Stimulated activated CD8-positive, alpha-beta memory T cell treated with anti-CD3 and anti-CD28 coated beads, Interleukin-15, amount 100 ng/mL, for 24 hours (primary cell): ENCODE data around the gene TNS3.

Experiments used
- DNase-seq: peaks from one replicate; pipeline ENCODE4 v3.0.0-alpha.2; 2020; ENCODE audit warnings: low read depth

TNS3 gene

DNA sequence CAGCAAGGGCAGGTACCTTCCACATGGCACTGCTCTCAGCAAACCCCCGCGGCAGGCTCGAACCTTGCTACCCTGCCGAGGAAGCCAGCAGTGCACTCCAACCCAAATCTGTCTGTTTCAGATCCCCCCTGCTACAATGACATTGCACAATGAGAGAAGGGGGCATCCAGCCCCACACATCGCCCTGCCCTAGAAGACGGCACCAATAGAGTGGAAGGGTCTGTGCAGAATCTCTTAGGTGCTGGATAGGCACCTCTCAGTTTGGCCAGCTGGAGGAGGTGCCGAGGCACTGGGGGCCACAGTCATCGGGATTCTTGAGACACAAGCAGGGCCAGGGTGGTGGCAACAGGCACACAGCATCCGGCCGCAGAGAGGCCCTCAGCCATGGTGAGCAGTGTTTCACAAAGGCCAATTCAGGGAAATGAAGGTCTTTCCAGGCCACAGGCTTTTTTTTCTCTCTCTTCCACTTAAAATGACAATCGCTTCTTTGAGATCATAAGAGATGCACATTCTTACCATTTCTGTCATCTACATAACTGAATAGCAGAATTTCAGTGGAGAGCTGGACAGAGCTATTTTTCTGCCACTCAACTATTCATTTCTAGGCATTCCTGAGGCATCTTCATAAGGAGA lies 281.3 kb downstream of the TNS3 start:
- DNase-seq: no peak

DNA sequence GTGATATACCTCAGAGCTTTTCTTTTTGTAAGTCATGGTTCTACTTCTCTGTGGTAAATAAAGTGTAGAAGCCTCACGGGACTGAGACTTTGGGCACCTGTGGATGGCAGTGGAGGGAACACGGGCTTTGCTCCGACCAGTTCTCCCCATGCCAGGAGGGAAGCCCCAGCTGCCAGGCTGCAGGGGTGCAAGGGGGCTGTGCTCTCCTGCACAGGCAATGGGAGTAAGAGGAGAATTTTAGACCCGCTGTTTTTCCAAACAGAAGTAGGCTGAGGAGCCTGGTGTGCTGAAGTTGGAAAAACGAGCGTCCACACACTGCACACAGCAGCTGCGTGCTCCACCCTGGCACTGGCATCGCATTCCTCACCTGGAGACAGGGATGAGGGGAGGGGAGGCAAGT lies 282.4 kb downstream of the TNS3 start:
- DNase-seq: no peak

DNA sequence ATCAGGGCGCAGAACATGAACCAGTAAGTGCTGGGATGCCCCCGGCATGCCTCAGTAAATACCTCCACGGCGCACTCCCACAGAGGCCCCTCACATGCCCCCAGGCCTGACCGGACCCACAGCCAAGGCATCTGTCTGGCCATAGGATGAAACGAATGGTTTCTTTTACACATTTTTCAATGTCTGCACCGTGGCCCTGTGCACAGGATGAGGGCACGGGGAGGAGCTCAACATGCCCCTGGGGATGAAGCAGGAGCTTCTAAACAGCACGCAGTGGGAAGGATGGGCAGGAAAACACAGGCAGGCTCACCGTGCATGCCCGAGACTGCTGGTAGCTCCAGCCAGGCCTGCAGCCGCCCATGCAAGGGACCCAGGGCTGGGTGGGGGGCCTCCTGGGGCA lies 283.3 kb downstream of the TNS3 start:
- no peak for DNase-seq

DNA sequence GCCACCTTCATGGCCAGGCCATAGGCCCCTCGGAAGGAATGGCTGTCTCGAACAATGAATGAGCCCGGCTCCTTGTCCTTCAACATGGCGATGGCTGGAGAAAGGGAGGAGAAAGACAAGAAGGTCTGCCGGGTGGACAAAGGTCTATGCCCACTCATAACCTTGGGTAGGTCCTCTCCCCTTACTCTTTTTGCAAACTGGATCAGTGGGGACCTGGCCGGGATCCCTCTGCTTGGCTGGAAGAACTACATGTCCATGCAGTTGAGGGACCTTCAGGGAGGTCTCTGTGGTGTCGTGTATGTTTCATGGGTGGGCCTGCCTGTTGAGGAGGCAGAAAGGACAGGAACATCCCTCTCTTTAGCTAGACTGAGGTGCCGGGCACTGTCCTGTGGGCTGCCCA lies 284.8 kb downstream of the TNS3 start:
- DNase-seq: no peak

DNA sequence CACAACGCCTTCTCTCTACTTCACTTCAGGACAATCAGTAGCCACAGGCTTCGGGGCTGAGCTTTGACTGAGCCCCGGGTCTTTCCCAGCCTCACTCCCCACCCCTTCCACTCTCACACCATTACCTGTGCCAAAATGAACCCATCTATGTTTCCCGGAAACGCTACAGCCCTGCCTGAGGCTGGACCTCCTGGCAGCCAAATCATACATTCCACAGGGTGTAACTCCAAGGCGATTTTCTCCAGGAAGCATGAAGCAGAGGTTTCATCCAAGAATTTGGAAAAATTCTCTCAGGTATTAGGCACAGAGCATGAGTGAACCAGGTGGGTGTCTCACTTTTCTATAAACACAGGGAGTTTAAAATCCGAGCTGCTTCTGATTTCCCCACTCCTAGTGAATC lies 286.3 kb downstream of the TNS3 start:
- no peak for DNase-seq

DNA sequence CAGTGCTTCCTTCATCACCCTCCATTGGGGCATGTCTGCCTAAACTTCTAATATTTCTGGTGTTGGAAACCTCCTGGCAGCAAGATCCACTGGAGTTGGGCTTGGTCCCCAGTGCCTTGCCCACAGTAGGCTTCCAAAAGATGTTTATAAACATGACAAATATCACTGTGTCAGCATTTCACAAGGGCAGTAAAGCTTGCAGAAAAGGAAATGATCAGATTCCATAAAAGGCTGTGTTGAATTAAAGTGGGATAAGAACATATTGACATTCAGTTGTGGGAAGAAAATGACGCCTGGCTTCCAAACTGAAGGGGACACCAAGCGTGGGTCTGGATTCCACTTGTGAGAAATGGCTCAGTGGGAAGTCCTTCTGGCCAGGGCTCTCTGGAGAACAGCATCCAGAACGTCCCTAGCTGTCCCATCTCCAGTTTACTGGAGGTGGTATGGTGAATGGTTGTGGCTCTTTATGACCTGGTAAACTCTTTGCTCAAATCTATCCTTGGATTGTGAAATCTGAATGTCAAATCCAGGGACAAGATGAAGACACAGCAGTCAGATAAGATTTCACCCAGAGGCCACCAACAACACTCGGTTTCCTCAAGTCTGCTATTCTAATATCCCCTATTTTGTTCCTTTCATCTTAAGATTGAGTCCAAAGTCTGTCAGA lies 287.2 kb downstream of the TNS3 start:
- DNase-seq: no peak

DNA sequence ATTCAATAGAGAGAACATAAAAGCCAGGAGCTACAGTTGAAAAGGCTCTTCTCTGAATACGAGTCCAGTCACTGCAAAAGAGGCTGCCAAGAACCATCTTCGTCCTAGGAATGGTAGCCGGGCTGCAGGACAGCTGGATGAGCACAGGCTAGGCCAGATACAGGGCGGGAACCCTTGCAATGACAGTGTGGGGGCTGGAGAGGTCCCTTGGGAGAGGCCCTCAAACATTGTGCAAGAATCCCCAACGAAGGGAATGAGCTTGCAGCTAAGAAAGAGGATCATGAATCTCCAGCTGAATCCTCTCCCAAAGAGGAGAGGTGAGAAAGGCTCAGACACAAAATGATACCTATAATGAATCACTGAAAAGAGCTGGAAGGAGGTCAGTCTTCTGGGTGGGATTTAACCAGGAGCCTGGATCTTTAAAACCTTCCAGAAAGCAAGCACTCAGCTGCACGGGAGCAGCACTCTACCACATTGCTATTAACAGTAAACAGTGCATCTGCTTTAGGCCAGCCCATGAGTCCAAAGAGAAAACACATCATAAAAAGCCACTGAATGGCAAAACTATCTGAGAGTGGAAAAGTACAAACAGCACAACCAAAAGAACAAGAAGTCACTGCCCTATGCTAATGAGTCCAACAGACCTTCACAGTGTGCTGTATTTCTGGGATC lies 287.9 kb downstream of the TNS3 start:
- no peak for DNase-seq

DNA sequence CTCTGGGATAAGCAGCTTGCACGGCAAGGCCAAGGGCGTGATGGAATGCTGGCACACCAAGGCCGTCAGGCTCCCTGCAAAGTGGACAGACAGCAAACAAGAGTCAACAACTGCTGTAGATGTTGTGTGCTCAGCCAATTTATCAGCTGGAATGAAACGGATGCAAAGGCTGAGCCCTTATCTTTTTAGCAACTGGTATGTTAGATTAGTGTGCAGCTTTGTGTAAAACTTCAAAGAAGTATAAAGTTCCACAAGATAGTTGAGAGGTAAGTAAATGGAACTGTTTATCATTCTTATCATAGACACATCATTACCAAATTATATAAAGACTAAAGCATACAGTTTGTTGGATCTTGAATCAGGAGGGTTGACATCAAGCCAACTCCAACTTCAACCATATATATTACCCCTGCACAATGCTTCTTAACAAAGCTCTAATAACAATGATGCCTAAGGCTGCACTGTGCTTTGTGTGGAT lies 289.0 kb downstream of the TNS3 start:
- no peak for DNase-seq

DNA sequence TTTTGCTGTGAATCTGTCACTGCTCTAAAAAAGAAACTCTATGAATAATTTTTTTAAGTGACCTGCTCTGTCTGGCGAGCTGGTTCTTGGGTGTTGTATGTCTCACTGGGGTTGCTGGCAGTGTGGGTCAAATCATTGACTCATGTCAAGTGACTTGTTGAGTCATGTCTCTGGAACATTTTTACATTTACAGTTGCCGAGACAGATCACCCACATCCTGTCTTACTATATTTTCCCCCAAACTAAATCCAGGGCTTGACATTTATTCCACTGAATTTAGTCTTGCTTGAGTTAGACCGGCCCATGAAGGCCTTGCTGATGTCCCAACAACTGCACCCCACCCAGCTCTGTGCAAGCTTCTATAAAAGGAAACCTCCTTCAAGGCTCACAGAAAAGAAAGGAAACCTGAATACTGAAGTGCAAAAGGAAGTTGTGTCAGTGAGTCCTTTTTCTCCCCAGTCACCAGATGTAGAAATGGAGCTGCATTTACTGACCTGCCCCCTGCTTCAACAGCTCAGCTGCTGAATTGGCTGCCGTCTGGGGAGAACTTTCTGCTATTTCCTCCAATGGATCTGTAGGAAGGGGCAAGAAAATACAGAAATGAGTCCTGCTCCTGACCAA lies 290.3 kb downstream of the TNS3 start:
- DNase-seq: no peak

DNA sequence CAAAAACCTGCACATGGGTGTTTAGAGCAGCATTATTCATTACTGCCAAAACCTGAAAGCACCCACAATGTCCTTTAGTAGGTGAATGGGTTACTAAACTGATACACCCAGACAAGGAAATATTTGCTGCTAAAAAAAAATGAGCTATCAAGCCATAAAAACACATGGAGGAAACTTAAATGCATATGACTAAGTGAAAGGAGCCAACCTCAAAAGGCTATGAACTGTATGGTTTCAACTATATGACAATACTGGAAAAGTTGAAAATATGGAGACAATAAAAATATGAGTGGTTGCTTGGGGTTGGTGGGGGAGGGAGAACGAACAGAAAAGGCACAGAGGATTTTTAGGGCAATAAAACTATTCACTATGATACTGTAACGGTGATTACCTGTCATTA lies 291.0 kb downstream of the TNS3 start:
- DNase-seq: no peak

DNA sequence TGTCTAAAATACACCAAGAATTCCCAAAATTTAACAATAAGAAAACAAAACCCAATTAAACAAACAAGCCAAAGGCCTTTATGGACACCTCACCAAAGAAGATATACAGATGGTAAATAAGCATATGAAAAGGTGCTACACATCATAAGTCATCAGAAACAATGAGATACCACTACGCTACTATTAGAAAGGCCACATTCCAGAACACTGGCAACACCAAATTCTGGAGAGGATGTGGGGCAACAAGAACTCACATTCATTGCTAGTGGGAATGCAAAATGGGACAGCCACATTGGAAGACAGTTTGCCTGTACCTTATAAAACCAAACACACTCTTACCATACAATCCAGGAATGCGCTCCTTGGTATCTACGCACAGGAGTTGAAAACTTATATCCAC lies 291.4 kb downstream of the TNS3 start:
- DNase-seq: no peak

DNA sequence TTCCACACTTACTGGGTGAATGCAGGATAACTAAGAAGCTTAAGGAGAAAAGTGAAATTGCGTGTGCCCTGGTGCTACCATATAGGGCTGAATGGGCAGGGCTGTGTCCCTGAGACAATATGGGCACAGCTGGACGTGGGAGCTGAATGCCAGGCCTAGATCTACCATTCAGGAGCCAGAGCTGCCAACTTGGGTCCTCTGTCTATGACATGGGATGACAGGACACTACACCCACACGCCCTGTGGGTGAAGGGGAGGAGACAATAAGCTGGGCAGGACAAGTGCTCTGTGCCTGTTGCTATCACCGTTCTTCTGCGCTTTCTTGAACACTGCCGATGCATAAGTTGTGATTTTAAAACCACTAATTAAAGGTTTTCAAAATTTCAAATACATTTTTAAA lies 293.9 kb downstream of the TNS3 start:
- no peak for DNase-seq

DNA sequence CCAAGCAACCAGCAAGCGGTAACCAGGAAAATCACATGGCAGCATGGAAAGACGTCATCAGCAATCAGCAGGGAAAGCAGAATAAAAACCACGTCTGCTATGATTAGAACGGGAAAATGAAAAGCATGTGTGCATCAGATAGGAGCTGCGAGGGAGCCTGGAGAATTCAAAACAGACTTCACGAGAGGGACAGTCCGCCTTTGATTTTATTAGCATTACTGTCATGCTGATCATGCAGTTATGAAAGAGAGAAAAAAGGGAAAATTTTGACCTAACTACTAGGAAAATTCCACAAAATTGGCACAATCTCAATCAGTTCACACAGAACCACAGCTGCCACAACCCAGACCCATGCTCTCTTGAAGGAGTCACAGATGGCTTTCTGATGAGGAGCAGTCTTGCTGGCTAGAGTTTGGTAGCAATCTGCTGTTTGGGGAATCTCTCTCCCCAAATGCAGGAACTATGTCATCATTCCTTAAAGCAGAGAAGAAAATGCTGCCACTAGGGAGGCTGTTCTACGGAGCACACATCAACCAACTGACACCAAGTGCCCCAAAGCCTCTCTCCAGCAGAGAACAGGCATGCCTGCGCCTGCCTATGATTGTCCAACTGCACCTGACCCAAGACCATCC lies 295.9 kb downstream of the TNS3 start:
- DNase-seq: no peak

DNA sequence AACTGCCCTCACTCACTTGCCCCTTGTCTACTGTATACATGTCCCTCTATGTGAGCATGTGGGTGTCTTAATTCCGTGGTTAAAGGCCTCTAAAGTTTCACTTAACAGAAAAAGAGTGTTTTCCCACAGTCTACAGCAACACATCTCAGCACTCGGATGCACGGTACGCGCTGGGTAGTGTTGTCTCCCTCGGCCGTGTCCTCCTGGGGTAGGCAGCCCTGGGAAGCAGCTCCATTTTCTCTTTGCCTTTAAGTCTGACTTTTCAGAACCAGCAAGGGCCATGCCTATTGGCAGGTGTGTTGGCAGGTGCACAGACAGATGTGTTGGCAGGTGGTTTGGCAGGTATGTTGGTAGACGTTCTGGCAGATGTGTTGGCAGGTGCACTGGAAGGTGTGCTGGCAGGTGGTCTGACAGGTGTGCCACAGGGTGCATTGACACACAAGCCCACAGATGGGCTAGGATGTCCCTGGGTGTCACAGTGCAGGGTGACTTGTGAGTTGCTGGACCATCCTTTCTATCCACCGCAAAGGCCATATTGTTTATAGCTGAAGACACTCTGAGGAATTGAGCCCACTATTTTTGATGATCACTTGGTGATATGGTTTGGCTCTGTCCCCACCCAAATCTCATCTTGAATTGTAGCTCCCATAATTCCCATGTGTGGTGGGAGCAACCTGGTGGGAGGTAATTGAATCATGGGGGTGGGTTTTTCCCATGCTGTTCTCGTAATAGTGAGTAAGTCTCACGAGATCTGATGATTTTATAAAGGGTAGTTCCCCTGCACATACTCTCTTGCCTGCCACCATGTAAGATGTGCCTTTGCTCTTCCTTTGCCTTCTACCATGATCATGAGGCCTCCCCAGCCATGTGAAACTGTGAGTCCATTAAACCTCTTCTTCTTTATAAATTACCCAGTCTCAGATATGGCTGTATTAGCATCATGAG lies 296.9 kb downstream of the TNS3 start:
- no peak for DNase-seq

DNA sequence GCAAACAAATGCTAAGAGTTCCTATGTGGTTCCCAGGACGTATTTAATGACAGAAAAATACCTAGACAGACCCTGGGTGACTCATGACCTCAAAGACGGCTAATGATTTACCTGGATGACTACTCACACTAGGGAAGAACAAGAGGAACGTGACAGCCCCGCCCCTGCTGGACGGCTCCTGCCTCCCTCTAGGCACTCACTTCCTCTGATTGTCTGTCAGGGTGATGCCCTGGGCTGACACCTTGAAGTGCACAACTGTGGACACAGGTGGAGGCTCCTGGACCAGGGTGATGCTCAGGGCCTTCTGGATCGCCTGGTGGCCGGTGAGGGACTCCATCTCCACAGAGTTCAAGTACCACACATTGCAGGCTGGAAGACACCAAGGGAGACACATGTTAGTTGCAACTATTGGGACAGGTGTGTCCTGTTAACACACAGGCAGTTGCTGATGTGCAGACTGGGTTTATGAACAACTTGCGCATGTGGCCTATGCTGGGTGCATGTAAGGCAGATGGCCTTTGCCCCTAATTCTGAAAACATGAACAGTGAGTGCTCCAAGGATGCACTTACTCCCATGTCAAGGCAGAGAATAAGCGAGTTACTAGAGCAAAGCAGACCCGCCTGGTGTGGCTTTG lies 298.3 kb downstream of the TNS3 start:
- no peak for DNase-seq

DNA sequence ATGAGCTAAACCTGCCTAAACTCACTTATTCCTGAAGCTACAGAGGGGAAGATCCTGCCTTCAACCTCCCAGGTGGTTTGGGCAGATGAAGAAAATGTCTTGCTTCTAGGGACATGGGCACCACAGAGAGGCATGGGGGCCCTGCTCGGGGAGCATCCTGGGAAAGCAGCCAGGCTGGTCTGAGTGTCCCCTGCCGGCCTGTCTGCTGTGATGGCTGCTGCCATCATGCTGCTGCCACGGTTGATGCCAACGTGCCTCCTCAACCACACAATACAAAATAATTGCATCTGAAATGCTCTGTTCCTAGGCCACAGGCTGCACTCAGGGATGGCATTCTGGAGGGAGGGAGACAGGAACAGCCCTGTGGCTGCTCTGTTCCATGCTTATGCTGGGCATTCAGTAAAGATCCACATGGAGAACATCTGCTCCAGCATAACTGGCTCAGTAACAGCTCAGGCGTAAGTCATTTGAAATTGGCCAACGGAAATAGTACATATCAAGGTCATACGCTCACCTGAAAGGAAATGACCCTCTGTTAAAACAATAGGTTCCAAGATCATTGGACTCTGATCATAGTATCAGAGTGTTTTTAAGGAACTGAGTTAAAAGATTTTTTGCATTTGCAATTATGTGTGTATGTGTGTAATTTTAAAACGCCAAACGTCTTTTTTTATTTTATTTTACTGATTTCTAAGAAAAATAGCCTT lies 299.0 kb downstream of the TNS3 start:
- no peak for DNase-seq

DNA sequence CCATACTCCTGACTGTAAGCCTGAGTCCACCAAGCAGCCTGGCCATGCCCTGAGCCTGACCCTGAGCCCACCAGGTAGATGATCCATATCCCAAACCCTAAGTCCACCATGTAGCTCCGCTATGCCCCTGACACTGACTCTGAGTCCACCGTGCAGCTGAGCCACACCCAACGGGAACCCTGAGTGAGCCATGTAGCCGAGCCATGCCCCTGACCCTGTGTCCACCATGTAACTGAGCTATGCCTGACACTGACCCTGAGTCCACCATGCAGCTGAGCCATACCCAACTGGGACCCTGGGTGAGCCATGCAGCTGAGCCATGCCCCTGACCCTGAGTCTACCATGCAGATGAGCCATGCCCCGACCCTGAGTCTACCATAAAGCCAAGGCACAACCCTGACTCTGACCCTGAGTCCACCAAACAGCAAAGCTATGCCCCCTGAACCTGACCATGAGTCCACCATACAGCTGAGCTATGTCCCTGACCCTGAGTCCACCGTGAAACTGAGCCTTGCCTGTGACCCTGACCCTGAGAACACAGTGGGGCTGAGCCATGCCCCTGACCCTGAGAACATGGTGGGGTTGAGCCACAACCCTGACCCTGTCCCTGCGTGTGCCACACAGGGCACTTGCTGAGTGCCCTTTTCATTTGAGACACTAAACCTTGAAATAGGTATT lies 299.8 kb downstream of the TNS3 start:
- DNase-seq: no peak

DNA sequence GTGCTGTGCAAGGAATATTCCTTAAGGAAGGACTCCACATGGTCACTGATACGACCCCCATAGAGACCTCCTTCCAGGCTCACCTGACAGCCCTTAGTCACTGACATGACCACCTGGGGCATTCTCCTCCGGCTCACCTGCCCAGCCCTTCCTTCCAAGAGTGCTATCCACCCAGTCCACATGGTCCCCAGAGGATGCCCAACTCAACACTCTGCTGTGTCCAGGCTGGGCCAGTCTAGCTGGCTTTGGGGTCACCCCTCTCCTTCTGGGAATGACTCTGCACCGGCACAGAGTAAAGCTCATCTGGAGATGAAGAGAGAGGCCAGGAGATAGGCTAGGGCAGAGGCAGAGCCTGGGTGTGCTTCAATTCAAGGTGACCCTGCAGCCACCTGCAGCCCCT lies 300.8 kb downstream of the TNS3 start:
- no peak for DNase-seq

DNA sequence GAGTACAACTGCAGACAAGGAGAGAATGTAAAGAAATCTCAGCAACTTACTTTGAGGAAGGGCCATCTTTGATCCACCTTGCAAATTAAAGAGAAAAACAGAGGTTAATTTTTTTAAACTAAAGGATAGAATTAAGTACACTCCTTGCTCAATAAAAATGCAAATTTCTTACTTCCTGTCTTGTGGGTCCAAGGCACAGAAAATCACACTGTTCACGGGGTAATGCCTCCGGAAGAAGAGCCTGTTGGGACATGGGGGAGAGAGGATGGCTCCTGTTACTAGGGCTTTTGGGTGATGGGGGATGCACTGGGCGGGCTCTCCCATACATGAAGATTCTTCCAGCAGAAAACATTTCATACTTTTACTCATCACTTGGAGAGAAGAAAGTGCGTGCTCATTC lies 301.8 kb downstream of the TNS3 start:
- DNase-seq: no peak

DNA sequence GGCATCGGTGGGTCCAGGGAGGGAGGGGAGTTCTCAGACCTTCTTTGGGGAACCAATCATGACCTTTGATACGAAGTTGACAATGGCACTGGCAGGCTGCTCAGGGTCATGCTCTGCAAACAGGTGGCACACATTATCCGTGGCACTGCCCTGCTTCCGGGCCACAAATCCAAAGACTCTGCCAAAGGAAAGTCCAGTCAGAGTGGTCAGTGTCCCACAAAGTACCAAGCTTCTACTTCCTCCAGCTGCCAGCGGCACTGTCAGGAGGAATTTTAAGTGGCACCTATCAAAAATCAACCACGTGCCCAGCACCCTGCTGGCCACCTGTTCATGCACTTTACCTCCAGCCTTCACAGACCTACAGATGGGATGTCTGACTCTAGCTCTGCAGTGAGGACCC lies 303.9 kb downstream of the TNS3 start:
- DNase-seq: no peak
